22Rv1 (cell line): ENCODE data around the gene LRRC25.

Experiments used
- CTCF ChIP-seq: fragments of 450-650 bp; IDR thresholded peaks from 2 replicates; pipeline ENCODE4 v1.5.1; 2017; ENCODE audit warnings: mild to moderate bottlenecking
- ZFX ChIP-seq: fragments of 450-650 bp; IDR thresholded peaks from 2 replicates; pipeline ENCODE4 v1.6.1; 2017; ENCODE audit warnings: antibody characterized with exemption, borderline replicate concordance

- TF ChIP-seq CTCF (no peak), ZFX (no peak)
Measured at GRCh38 chr19:18363787-18364186, 33.6 kb downstream of the LRRC25 start.
